HG02852 (cell line): ENCODE data around the gene KLK15.

Source experiments
- ATAC-seq: cut with Tn5 transposase; IDR thresholded peaks from one replicate; pipeline ENCODE4 v1.9.1; 2021; ENCODE audit warnings: mild to moderate bottlenecking, moderate library complexity; ENCODE audit not compliant: unreplicated experiment

The KLK15 gene

GRCh38 chr19:50779504-50780457 lies 53.6 kb downstream of the KLK15 start:
- ATAC-seq, result no peak

GRCh38 chr19:50778906-50779430 lies 54.4 kb downstream of the KLK15 start:
- ATAC-seq, result no peak

DNA sequence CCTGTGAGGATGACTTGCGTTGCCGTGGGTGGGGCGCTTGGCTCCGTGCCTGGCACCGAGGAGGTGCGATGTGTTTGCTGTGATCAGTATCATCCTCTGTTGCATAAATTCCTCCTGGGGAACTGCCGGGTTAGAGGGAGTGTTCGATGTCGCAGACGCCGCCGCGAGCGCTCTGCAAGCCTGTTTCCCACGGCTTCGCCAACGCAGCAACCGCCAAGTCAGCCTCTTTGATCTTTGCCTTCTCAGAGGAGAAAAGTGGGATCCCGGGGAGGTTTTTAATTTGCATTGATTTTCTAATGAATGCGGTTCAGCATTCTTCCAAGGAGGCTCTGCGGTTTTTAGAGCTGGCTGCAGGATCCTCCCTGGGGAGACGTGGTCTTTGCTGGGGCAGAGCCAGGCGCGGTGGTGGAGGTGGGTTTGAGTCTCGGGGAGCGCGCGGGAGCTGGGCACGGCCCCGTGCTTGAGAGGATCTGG lies 55.5 kb downstream of the KLK15 start:
- ATAC-seq, result no peak

DNA sequence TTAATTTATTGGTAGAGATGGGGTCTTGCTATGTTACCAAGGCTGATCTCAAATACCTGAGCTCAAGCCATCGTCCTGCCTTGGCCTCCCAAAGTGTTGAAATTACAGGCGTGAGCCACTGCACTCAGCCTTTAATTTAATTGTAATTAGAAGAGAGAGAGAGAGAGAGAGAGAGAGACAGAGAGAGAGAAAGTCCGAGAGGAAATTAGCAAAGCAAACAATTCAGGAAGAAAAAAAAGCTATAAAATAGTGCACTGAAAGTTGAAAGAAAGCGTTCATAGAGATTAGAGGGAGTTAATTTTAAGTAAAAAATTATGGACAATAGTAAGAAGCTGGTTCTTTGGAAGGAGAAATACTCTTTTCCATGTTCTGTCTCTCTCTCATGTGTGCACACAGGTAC lies 56.1 kb downstream of the KLK15 start:
- no peak for ATAC-seq

DNA sequence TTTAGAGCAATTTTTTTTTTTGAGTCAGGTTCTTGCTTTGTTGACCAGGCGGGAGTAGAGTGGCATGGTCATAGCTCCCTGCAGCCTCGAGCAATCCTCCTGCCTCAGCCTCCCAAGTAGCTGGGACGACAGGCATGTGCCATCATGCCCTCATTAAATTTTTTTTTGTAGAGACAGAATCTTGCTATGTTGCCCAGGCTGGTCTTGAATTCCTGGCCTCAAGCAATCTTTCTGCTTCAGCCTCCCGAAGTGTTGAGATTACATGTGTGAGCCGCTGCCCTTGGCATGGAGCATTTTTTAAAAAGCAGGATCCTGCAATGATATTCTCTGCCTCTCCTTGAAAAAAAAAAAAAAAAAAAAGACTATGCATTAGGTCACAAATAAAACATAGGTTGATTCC lies 57.2 kb downstream of the KLK15 start:
- no peak for ATAC-seq
